HepG2 (cell line): ENCODE data around the gene USB1. TPM values are rescaled to one million over a fixed set of nuclear protein-coding genes. Genes with fewer than 3 reads are reported as not detected.

Experiments
- ATF7-NPFF ChIP-seq: sonication (generic); formaldehyde crosslinking; IDR thresholded peaks from 2 replicates; pipeline ENCODE4 v1.8.1; 2023; ENCODE audit warnings: mild to moderate bottlenecking, low read depth, missing genetic modification reagents, moderate library complexity
- ESRRA ChIP-seq: sonication (generic); formaldehyde crosslinking; IDR thresholded peaks from 2 replicates; pipeline ENCODE4 v1.5.1; 2020; ENCODE audit warnings: mild to moderate bottlenecking, low read depth, missing genetic modification reagents
- GLMP ChIP-seq: sonication (generic); formaldehyde crosslinking; IDR thresholded peaks from 2 replicates; pipeline ENCODE4 v1.9.0; 2021; ENCODE audit warnings: missing genetic modification reagents, mild to moderate bottlenecking, borderline replicate concordance
- HNF1A ChIP-seq, 2 experiments: sonication (generic) in 1 of 2; formaldehyde crosslinking in 1 of 2; IDR thresholded peaks; 2 replicates each; pipeline versions ENCODE4 v1.4.0 to v1.6.1; 2016 to 2020; ENCODE audit warnings: borderline replicate concordance in 1 of 2, low read depth in 1 of 2, mild to moderate bottlenecking in 1 of 2, missing genetic modification reagents in 1 of 2
- KLF15 ChIP-seq: sonication (generic); formaldehyde crosslinking; IDR thresholded peaks from 2 replicates; pipeline ENCODE4 v1.8.1; 2023; ENCODE audit warnings: borderline replicate concordance, mild to moderate bottlenecking, inconsistent platforms, missing genetic modification reagents, mixed read lengths
- MAFF ChIP-seq: IDR thresholded peaks from 2 replicates; pipeline ENCODE4 v1.6.1; 2011; ENCODE audit warnings: low read depth, low read length, improper control_type of control experiment
- PPARG ChIP-seq: conservative IDR thresholded peaks from 2 replicates; pipeline ENCODE4 v1.6.1; 2016; ENCODE audit warnings: missing biosample characterization, missing genetic modification reagents
- PTBP1 ChIP-seq: fragments of 200-400 bp; formaldehyde crosslinking; IDR thresholded peaks from 2 replicates; pipeline ENCODE4 v1.6.1; 2018; ENCODE audit warnings: low read length, low read depth; ENCODE audit not compliant: poor library complexity, severe bottlenecking
- RAD21 ChIP-seq: fragments of 450-650 bp; formaldehyde crosslinking; IDR thresholded peaks from 2 replicates; pipeline ENCODE4 v1.5.0; 2020; ENCODE audit warnings: mild to moderate bottlenecking
- SATB2 ChIP-seq: sonication (generic); formaldehyde crosslinking; IDR thresholded peaks from 2 replicates; pipeline ENCODE4 v1.5.0; 2020; ENCODE audit warnings: missing genetic modification reagents
- ZFY ChIP-seq: sonication (generic); formaldehyde crosslinking; IDR thresholded peaks from 2 replicates; pipeline ENCODE4 v1.4.0; 2020; ENCODE audit warnings: missing genetic modification reagents
- ZNF556 ChIP-seq: sonication (generic); formaldehyde crosslinking; IDR thresholded peaks from 2 replicates; pipeline ENCODE4 v1.4.0; 2020; ENCODE audit warnings: mild to moderate bottlenecking, missing genetic modification reagents, borderline replicate concordance
- ZNF660 ChIP-seq: sonication (generic); formaldehyde crosslinking; IDR thresholded peaks from 2 replicates; pipeline ENCODE4 v1.5.1; 2020; ENCODE audit warnings: mild to moderate bottlenecking, low read depth, missing genetic modification reagents, borderline replicate concordance
- ZSCAN30 ChIP-seq: sonication (generic); formaldehyde crosslinking; IDR thresholded peaks from 2 replicates; pipeline ENCODE4 v1.5.0; 2020; ENCODE audit warnings: mild to moderate bottlenecking, missing genetic modification reagents
- polyA plus RNA-seq, 8 experiments: library from polyadenylated mRNA; depleted of rRNA in 3 of 8; stranded (reverse) in 7 of 8; unstranded in 1 of 8; fragments of >200 nt; fragmentation: Illumina TruSeq in 4 of 8; extraction: Trizol in 4 of 8; gene quantifications; 2 replicates each; pipeline versions ENCODE4 v1.2.1 to v1.2.3, GENCODE V29; 2011 to 2016; ENCODE audit warnings: low read depth in 4 of 8, missing spikeins in 1 of 8, mixed read lengths in 1 of 8; ENCODE audit not compliant: insufficient read depth in 1 of 8
- total RNA-seq, 5 experiments: library from RNA; depleted of rRNA; stranded (reverse); fragments of >200 nt; fragmentation: Illumina TruSeq; extraction: Trizol; gene quantifications; 2 replicates each; pipeline ENCODE4 v1.2.3, GENCODE V29; 2016; ENCODE audit warnings: low read depth in 1 of 5
- TF ChIP-seq, protein P1 (sequence below): sonication (generic); formaldehyde crosslinking; IDR thresholded peaks from 2 replicates; pipeline ENCODE4 v1.8.1; 2023; ENCODE audit warnings: mild to moderate bottlenecking, missing genetic modification reagents
- TF ChIP-seq, protein P2 (sequence below): sonication (generic); formaldehyde crosslinking; IDR thresholded peaks from 2 replicates; pipeline ENCODE4 v1.8.1; 2023; ENCODE audit warnings: mild to moderate bottlenecking, missing genetic modification reagents
- TF ChIP-seq, protein P3 (sequence below): sonication (generic); formaldehyde crosslinking; IDR thresholded peaks from 2 replicates; pipeline ENCODE4 v1.5.1; 2020; ENCODE audit warnings: missing genetic modification reagents, mild to moderate bottlenecking, borderline replicate concordance
- TF ChIP-seq, protein P4 (sequence below): sonication (generic); formaldehyde crosslinking; IDR thresholded peaks from 2 replicates; pipeline ENCODE4 v1.5.0; 2020; ENCODE audit warnings: missing genetic modification reagents

Gene USB1
- total and polyA plus RNA-seq, 2 of the 13 experiments (the other 11 are each of a cell fraction or from before 2014, with no cell fraction given), result 16.7 to 65.4 TPM

GRCh38 chr16:57999971-58000705 is 1.1 kb upstream of the USB1 start, which contains the start of gene ZNF319 (continued):
- TF ChIP-seq, protein P1, sequence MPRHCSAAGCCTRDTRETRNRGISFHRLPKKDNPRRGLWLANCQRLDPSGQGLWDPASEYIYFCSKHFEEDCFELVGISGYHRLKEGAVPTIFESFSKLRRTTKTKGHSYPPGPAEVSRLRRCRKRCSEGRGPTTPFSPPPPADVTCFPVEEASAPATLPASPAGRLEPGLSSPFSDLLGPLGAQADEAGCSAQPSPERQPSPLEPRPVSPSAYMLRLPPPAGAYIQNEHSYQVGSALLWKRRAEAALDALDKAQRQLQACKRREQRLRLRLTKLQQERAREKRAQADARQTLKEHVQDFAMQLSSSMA, result no peak
- TF ChIP-seq ZNF556 (CRISPR knock-in tag) (no peak; the same call in 1 of the 2 replicates), PPARG (no peak), ZSCAN30 (CRISPR knock-in tag) (no peak; the same call in 1 of the 2 replicates), ZNF660 (CRISPR knock-in tag) (no peak), ZFY (CRISPR knock-in tag) (peak; percentile 99), SATB2 (CRISPR knock-in tag) (no peak), RAD21 (CRISPR knock-in tag) (no peak), ATF7-NPFF (CRISPR knock-in tag) (peak; percentile 23; the same call in 1 of the 2 replicates), MAFF (no peak), GLMP (CRISPR knock-in tag) (no peak), HNF1A (IDR thresholded peaks at IDR 0.05; ENCODE audit: low read depth) (no peak), HNF1A (CRISPR knock-in tag; IDR thresholded peaks at IDR 0.05; ENCODE audit: borderline replicate concordance) (no peak), ESRRA (CRISPR knock-in tag) (no peak), KLF15 (CRISPR knock-in tag) (no peak), PTBP1 (peak; percentile 72)
- TF ChIP-seq, protein P2, sequence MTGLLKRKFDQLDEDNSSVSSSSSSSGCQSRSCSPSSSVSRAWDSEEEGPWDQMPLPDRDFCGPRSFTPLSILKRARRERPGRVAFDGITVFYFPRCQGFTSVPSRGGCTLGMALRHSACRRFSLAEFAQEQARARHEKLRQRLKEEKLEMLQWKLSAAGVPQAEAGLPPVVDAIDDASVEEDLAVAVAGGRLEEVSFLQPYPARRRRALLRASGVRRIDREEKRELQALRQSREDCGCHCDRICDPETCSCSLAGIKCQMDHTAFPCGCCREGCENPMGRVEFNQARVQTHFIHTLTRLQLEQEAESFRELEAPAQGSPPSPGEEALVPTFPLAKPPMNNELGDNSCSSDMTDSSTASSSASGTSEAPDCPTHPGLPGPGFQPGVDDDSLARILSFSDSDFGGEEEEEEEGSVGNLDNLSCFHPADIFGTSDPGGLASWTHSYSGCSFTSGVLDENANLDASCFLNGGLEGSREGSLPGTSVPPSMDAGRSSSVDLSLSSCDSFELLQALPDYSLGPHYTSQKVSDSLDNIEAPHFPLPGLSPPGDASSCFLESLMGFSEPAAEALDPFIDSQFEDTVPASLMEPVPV (CRISPR knock-in tag), result no peak
- TF ChIP-seq, protein P3, sequence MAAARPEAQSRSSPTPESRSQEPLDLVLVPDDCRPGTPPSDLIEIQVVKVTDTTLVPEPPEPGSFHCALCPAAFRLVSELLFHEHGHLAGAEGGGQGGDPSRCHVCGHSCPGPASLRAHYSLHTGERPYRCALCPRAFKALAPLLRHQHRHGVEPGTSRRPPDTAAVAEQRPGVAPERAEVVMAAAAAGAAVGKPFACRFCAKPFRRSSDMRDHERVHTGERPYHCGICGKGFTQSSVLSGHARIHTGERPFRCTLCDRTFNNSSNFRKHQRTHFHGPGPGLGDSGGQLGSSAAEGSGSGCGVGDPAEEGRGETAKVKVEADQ (CRISPR knock-in tag), result 0 out of 2 replicates have a peak, but pooled peaks have one; percentile 36
- TF ChIP-seq, protein P4, sequence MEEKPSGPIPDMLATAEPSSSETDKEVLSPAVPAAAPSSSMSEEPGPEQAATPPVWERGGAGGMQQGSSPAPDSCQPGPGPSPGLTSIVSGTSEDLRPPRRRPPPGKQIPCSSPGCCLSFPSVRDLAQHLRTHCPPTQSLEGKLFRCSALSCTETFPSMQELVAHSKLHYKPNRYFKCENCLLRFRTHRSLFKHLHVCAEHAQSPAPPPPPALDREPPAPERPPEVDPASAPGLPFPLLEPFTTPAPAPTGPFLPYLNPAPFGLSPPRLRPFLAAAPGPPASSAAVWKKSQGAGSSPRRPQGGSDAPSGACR (CRISPR knock-in tag), result no peak
